GM06990 (cell line): ENCODE results near the gene SP1.

Source experiments
- DNase-seq: peaks from one replicate; pipeline ENCODE4 v3.0.0-alpha.2; 2011; ENCODE audit not compliant: insufficient read length; ENCODE audit errors: extremely low read depth
- H3K27me3 ChIP-seq: replicated peaks from 2 replicates; pipeline ENCODE4 v1.6.0; 2011; ENCODE audit warnings: low read length; ENCODE audit not compliant: control insufficient read depth, insufficient read depth
- H3K36me3 ChIP-seq: 2 replicates; pipeline ENCODE4 v1.5.1; 2011; ENCODE audit warnings: low read length; ENCODE audit not compliant: control insufficient read depth, insufficient read depth
- H3K4me3 ChIP-seq: replicated peaks from 2 replicates; pipeline ENCODE4 v1.5.1; 2011; ENCODE audit warnings: low read depth, mild to moderate bottlenecking, control low read depth, low read length
- CTCF ChIP-seq: IDR thresholded peaks from 2 replicates; pipeline ENCODE4 v1.5.1; 2011; ENCODE audit warnings: low read length, control low read depth, mild to moderate bottlenecking, inconsistent platforms; ENCODE audit not compliant: insufficient read depth, poor library complexity, severe bottlenecking

The SP1 gene

GRCh38 chr12:53334822-53335221, 45.2 kb upstream of the SP1 start:
- no peaks in the 10 kb centered on the region for H3K36me3 ChIP-seq
- H3K4me3 ChIP-seq, result no peak overlapping the region
- TF ChIP-seq CTCF, result no peak
- no peaks in the 10 kb centered on the region; the same call in none of the 2 replicates for H3K27me3 ChIP-seq
- DNase-seq, result no peak

GRCh38 chr12:53336181-53336681, 43.7 kb upstream of the SP1 start, which contains the start of gene SP7:
TSS of gene SP7 (minus strand) at chr12:53336354. CDS start at chr12:53335646, 708 bp downstream.
- H3K36me3 ChIP-seq, result no peaks in the 10 kb centered on the region
- no peaks in the 10 kb centered on the region; the same call in none of the 2 replicates for H3K27me3 ChIP-seq
- DNase-seq, result no peak
- H3K4me3 ChIP-seq, result no peak within 1 kb of the TSS
- TF ChIP-seq CTCF, result no peak

GRCh38 chr12:53338017-53338416, 42.0 kb upstream of the SP1 start:
- no peaks in the 10 kb centered on the region for H3K36me3 ChIP-seq
- TF ChIP-seq CTCF, result no peak
- H3K4me3 ChIP-seq, result no peak overlapping the region
- no peaks in the 10 kb centered on the region; the same call in 1 of the 2 replicates for H3K27me3 ChIP-seq
- no peak for DNase-seq

GRCh38 chr12:53338916-53339315, 41.1 kb upstream of the SP1 start:
- TF ChIP-seq CTCF, result no peak
- DNase-seq, result no peak
- Histone ChIP-seq H3K36me3 (no peaks in the 10 kb centered on the region), H3K27me3 (no peaks in the 10 kb centered on the region; the same call in 1 of the 2 replicates), H3K4me3 (no peak overlapping the region)

GRCh38 chr12:53340398-53340797, 39.6 kb upstream of the SP1 start:
- Histone ChIP-seq H3K4me3 (no peak overlapping the region), H3K27me3 (no peaks in the 10 kb centered on the region; the same call in 1 of the 2 replicates), H3K36me3 (no peaks in the 10 kb centered on the region)
- no peak for DNase-seq
- no peak for TF ChIP-seq CTCF

GRCh38 chr12:53343449-53343848, 36.5 kb upstream of the SP1 start:
- no peak for DNase-seq
- no peaks in the 10 kb centered on the region; the same call in 1 of the 2 replicates for H3K27me3 ChIP-seq
- no peaks in the 10 kb centered on the region for H3K36me3 ChIP-seq
- no peak overlapping the region for H3K4me3 ChIP-seq
- no peak for TF ChIP-seq CTCF
